Gastrocnemius medialis (tissue), 4 donors: ENCODE measurements around the gene PHACTR1. TPM values are rescaled to one million over a fixed set of nuclear protein-coding genes. Genes with fewer than 3 reads are reported as not detected.

Experiments used
- ATAC-seq, 2 donors: fragments of 150-250 bp; one replicate each; pipeline ENCODE4 v1.9.1; 2016
- DNase-seq, 2 donors: peaks; one replicate each; pipeline ENCODE4 v3.0.0-alpha.2; 2019
- H3K27ac ChIP-seq, 4 donors: fragments of 200-600 bp; sonication (generic); 1 replicate in 1 of 4; 2 replicates in 3 of 4; pipeline ENCODE4 v1.5.1; 2016 to 2018; ENCODE audit warnings: mild to moderate bottlenecking in 2 of 4, moderate library complexity in 1 of 4
- H3K27me3 ChIP-seq, 3 donors: fragments of 200-600 bp; sonication (generic) in 2 of 3; 1 replicate in 1 of 3; 2 replicates in 2 of 3; pipeline versions ENCODE4 v1.5.1 to v1.6.0; 2016 to 2019; ENCODE audit warnings: mild to moderate bottlenecking in 1 of 3, moderate library complexity in 1 of 3
- H3K36me3 ChIP-seq, 2 donors: fragments of 200-600 bp; sonication (generic) in 1 of 2; one replicate each; pipeline ENCODE4 v1.5.1; 2017 to 2018
- H3K4me1 ChIP-seq, 2 donors: fragments of 200-600 bp; sonication (generic) in 1 of 2; one replicate each; pipeline ENCODE4 v1.5.1; 2016 to 2017; ENCODE audit warnings: mild to moderate bottlenecking in 2 of 2
- H3K4me3 ChIP-seq, 4 donors: fragments of 200-600 bp; sonication (generic) in 3 of 4; 1 replicate in 1 of 4; 2 replicates in 3 of 4; pipeline ENCODE4 v1.5.1; 2016 to 2019; ENCODE audit warnings: mild to moderate bottlenecking in 2 of 4
- H3K9me3 ChIP-seq, 3 donors: fragments of 200-600 bp; sonication (generic) in 2 of 3; 1 replicate in 1 of 3; 2 replicates in 2 of 3; pipeline ENCODE4 v1.5.1; 2016 to 2019
- POLR2A ChIP-seq, 2 donors: fragments of 450-650 bp; IDR thresholded peaks; one replicate each; pipeline ENCODE4 v1.6.1; 2017; ENCODE audit warnings: antibody characterized with exemption in 2 of 2, mild to moderate bottlenecking in 2 of 2, moderate library complexity in 2 of 2
- in situ Hi-C, 4 donors: fragments of 200-750 bp; cut with MboI; loops; one replicate each; pipeline versions ENCODE4 v1.15.0 to v1.8.0; 2017; ENCODE audit warnings: low sequenced_read_pairs in 4 of 4
- intact Hi-C: fragments of 100-400 bp; cut with DNase I; formaldehyde crosslinking; loops from one replicate; pipeline ENCODE4 v1.15.1; 2023; ENCODE audit warnings: low total_unique reads
- total RNA-seq, 4 donors: library from RNA; depleted of rRNA; stranded (reverse); fragments of >200 nt; gene quantifications; one replicate each; pipeline versions ENCODE4 v1.1.0 to v1.2.3, GENCODE V29; 2016
- TF ChIP-seq, protein P1 (sequence below), 5 experiments: fragments of 450-650 bp in 3 of 5; fragments of 200-600 bp in 2 of 5; sonication (generic) in 2 of 5; IDR thresholded peaks in 4 of 5; conservative IDR thresholded peaks in 1 of 5; 1 replicate in 4 of 5; 2 replicates in 1 of 5; pipeline ENCODE4 v1.5.1; 2016 to 2019; ENCODE audit warnings: antibody characterized with exemption in 5 of 5, mild to moderate bottlenecking in 3 of 5, moderate library complexity in 3 of 5

PHACTR1 gene
- total RNA-seq, 4 donors from 2014 or later = 0.07 to 0.82 (median 0.21) TPM

DNA sequence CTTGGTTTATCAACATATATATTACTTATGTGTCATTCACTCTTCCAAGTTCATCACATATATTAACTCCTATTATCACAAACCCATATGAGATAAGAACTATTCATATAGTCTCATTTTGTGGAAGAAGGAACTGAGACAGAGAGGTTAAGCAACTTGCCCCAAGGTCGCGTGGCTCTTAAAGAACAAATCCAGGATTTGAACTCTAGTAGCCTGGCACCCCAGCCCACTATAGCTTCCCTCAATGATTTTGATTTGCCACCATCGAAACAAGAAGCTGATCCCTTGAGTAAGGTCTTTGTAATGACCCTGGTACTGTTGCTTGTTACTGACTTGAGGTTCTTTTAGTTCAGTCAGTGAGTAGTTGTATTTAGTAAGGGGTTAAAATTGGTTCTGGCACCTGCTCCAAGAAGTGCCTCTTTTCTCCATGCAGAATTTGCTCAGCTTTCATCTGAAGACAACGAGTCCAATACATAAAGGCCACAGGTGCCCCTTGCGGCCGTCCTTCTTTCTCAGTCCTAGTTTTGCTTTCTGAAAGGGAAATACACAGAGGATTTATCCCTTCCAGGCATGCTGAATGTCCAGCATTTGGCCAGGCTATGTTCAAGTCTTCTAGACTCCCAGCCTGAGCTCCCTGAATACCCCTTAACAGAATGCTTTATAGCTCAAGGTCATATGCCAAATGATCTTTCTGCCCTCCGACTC lies 358.7 kb downstream of the PHACTR1 start:
- DNase-seq (no peak), ATAC-seq (no peak)
- Histone ChIP-seq H3K27me3 (no peaks in the 10 kb centered on the region), H3K36me3 (no peaks in the 10 kb centered on the region), H3K27ac (no peak overlapping the region), H3K4me3 (no peak overlapping the region), H3K4me1 (no peaks in the 10 kb centered on the region), H3K9me3 (no peaks in the 10 kb centered on the region)
- intact Hi-C loops = no loop called here
- TF ChIP-seq, protein P1, sequence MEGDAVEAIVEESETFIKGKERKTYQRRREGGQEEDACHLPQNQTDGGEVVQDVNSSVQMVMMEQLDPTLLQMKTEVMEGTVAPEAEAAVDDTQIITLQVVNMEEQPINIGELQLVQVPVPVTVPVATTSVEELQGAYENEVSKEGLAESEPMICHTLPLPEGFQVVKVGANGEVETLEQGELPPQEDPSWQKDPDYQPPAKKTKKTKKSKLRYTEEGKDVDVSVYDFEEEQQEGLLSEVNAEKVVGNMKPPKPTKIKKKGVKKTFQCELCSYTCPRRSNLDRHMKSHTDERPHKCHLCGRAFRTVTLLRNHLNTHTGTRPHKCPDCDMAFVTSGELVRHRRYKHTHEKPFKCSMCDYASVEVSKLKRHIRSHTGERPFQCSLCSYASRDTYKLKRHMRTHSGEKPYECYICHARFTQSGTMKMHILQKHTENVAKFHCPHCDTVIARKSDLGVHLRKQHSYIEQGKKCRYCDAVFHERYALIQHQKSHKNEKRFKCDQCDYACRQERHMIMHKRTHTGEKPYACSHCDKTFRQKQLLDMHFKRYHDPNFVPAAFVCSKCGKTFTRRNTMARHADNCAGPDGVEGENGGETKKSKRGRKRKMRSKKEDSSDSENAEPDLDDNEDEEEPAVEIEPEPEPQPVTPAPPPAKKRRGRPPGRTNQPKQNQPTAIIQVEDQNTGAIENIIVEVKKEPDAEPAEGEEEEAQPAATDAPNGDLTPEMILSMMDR (IDR thresholded peaks at IDR 0.05 in 4 of 5, conservative IDR thresholded peaks at IDR 0.05 in 1 of 5) = no peak
- TF ChIP-seq POLR2A (IDR thresholded peaks at IDR 0.05) = no peak
- in situ Hi-C loops = no loop called here

DNA sequence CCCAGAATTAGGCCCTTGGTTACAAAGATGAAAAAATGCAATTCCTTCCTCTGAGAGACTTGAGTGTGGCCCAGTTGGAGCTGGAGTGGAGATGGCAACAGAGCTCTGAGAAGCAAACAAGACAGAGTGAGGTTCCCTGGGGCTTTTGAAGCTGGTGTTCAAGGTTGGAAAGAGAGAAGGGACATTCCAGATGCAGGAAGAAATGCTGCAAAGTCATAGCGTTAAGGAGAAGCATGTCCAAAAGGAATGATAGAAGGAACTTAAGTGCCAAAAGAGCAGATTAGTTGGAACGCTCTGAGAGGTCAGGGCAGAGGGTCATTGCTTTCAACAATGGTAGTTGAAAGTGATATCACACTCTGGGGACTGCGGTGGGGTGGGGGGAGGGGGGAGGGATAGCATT lies 360.0 kb downstream of the PHACTR1 start:
- ATAC-seq (no peak), DNase-seq (no peak)
- H3K27me3 ChIP-seq = no peaks in the 10 kb centered on the region
- H3K4me3 ChIP-seq = no peak overlapping the region
- no peak overlapping the region for H3K27ac ChIP-seq
- H3K36me3 ChIP-seq = no peaks in the 10 kb centered on the region
- H3K4me1 ChIP-seq = no peaks in the 10 kb centered on the region
- no peaks in the 10 kb centered on the region for H3K9me3 ChIP-seq
- in situ Hi-C loops (no loop called here), intact Hi-C loops (no loop called here)
- TF ChIP-seq POLR2A (IDR thresholded peaks at IDR 0.05) = no peak
- TF ChIP-seq, protein P1 (IDR thresholded peaks at IDR 0.05 in 4 of 5, conservative IDR thresholded peaks at IDR 0.05 in 1 of 5) = no peak

DNA sequence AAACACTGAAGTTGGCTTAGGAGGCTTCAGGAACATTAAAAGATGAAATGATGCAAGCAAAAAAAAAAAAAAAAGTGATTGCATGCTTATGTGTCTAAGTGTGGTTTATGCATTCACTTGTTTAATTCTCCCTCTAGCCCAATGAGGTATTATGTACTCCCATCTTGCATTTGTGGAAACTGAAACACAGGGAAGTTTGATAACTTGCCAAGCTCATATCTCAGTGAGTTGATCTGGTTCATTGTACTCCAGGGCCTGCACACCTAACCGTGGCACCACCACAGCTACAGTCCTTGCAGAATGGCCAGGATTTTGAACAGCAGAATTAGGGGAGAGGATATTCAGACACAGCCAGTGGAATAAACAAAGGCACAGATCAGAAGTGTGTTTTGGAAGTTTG lies 360.6 kb downstream of the PHACTR1 start:
- H3K4me1 ChIP-seq = no peaks in the 10 kb centered on the region
- no peaks in the 10 kb centered on the region for H3K36me3 ChIP-seq
- no peak overlapping the region for H3K4me3 ChIP-seq
- H3K9me3 ChIP-seq = no peaks in the 10 kb centered on the region
- DNase-seq = no peak
- intact Hi-C loops (no loop called here), in situ Hi-C loops (no loop called here)
- H3K27ac ChIP-seq = no peak overlapping the region
- ATAC-seq = no peak
- no peak for TF ChIP-seq POLR2A (IDR thresholded peaks at IDR 0.05)
- TF ChIP-seq, protein P1 (IDR thresholded peaks at IDR 0.05 in 4 of 5, conservative IDR thresholded peaks at IDR 0.05 in 1 of 5) = no peak
- H3K27me3 ChIP-seq = no peaks in the 10 kb centered on the region

DNA sequence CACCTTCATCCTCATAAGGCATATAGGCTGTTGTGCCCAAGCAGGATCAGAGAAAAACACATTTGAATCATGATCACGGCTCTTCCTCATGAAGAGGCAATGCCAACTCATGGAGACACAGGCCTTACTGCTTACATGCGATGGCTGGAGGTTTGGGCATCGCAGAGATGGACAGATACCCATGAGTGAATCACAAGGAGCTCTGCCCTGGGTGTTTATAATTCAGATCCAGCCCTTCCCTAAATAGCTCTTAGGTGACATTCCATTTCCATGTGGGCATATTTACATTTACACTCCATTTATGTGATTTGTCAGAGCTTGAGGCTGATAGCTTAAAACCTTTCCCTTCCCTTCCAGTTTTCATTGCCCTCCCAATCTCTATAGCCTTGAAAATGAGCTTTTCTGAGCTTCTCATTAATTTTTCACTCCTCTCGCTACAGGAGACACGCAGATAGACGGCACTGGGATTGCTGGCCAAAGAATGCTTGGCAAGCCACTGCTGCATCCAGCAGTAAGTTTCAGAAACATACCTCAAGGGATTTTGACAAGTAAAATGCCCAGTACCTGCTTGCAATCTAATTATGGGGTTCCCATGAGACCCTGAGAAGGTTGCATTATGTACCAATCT lies 362.6 kb downstream of the PHACTR1 start:
- Histone ChIP-seq H3K4me3 (no peak overlapping the region), H3K4me1 (no peaks in the 10 kb centered on the region), H3K27me3 (no peaks in the 10 kb centered on the region), H3K27ac (no peak overlapping the region), H3K36me3 (no peaks in the 10 kb centered on the region), H3K9me3 (no peaks in the 10 kb centered on the region)
- DNase-seq = no peak
- intact Hi-C loops = no loop called here
- ATAC-seq = no peak
- in situ Hi-C loops = no loop called here
- TF ChIP-seq POLR2A (IDR thresholded peaks at IDR 0.05) = no peak
- TF ChIP-seq, protein P1 (IDR thresholded peaks at IDR 0.05 in 4 of 5, conservative IDR thresholded peaks at IDR 0.05 in 1 of 5) = no peak
